ENCODE data around the gene TMEM143.

TMEM143 gene

DNA sequence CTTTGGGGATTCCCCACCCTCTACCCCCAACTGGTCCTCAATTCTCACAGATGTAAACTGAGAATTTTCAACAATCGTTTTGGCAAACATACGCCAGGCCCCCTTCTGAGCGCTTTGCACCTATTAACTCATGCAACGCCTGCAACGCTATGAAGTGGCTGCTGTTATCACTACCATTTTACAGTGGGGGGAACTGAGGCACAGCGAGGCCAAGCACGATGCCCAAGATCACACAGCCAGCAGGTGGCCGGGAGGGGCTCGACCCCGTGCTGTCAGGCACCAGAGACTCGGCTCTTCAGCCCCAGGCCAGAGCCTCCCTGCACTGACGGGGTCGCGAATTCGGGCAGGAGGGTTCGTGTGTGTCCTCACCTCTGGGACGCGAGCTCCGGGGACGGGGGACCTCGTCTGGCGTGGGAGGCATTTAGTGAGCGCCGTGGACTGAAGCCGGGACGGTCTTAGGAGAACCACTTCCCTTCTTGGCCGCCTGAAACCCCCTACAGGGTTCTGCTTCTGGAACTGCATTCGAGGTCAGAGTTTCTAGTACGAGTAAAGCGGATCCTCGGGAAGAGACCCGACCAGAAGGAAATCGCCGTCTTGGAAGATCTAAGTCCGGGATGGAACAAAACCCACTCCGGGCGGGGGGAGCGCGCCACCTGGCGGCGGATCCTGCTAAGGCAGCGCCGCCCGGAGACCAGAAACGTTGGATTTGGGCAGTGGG lies 72.8 kb downstream of the TMEM143 start:
- Histone ChIP-seq H3K9ac (ENCODE audit: low read length) (peak overlapping the region; percentile 19), H3K4me1 (ENCODE audit: control insufficient read depth, insufficient read depth, low read length) (peaks cover 6% of the 10 kb centered on the region), H3K36me3 (ENCODE audit: control insufficient read depth, insufficient read depth, low read length) (no peaks in the 10 kb centered on the region), H3K9me3 (ENCODE audit: control insufficient read depth, low read length) (no peaks in the 10 kb centered on the region), H3K4me3 (ENCODE audit: low read length) (peak overlapping the region; percentile 5), H3K27me3 (ENCODE audit: control insufficient read depth, insufficient read depth, low read length) (peaks cover 5% of the 10 kb centered on the region)

DNA sequence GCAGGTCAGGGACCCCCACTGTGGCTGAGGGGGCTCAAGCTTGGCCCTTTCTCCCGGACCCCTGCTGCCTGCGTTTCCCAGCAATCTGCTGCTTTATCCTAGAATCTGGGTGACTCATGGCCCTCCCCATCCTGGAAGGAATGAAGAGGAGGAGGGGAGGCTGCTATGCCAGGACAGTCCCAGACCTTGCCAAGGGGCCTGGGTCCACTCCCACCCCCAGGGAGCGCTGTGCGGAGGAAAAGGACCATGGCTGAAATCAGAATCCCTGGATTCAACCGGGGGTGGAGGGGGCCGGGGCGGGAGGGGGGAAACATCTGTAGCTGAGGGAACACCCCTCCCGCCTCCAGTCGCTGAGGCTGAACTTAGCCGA lies 73.4 kb downstream of the TMEM143 start:
- no peak overlapping the region for H3K9ac ChIP-seq (ENCODE audit: low read length)
- no peaks in the 10 kb centered on the region for H3K9me3 ChIP-seq (ENCODE audit: control insufficient read depth, low read length)
- peaks cover 6% of the 10 kb centered on the region for H3K4me1 ChIP-seq (ENCODE audit: control insufficient read depth, insufficient read depth, low read length)
- H3K36me3 ChIP-seq (ENCODE audit: control insufficient read depth, insufficient read depth, low read length): no peaks in the 10 kb centered on the region
- no peak overlapping the region for H3K4me3 ChIP-seq (ENCODE audit: low read length)
- peaks cover 5% of the 10 kb centered on the region for H3K27me3 ChIP-seq (ENCODE audit: control insufficient read depth, insufficient read depth, low read length)

DNA sequence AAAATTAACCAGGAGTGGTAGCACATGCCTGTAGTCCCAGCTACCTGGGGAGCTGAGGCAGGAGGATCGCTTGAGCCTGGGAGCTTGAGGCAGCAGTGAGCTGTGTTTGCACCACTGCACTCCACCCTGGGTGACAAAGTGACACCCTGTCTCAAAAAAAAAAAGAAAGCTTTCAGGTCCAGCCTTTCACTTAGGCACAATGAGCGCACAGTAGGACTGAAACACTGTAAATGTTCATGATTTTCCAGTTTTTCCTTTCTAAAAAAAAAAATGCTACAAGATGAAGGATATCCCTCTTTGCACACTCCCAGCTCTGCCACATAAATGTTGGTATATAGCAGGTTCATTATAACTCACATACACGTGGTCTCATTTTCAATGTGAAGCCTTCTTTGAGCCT lies 76.0 kb downstream of the TMEM143 start:
- Histone ChIP-seq H3K9me3 (ENCODE audit: control insufficient read depth, low read length) (no peaks in the 10 kb centered on the region), H3K27me3 (ENCODE audit: control insufficient read depth, insufficient read depth, low read length) (peaks cover 5% of the 10 kb centered on the region), H3K4me1 (ENCODE audit: control insufficient read depth, insufficient read depth, low read length) (peaks cover 6% of the 10 kb centered on the region), H3K4me3 (ENCODE audit: low read length) (no peak overlapping the region), H3K36me3 (ENCODE audit: control insufficient read depth, insufficient read depth, low read length) (no peaks in the 10 kb centered on the region), H3K9ac (ENCODE audit: low read length) (no peak overlapping the region)

DNA sequence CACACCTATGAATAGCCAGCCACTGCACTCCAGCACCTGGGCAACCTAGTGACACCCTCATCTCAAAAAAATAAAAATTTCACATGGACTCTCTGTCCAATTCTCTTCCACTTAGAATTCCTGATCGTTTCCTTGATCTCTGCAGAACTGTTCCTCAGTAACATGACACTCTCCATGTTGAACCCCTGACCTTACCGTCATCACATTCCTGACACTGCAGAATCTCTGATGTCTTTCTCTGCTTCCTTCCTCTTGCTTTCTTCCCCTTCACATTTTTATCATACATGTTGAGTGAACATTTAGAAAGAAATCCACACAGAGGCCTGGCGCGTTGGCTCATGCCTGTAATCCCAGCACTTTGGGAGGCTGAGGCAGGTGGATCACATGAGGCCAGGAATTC lies 78.8 kb downstream of the TMEM143 start:
- Histone ChIP-seq H3K4me1 (ENCODE audit: control insufficient read depth, insufficient read depth, low read length) (no peaks in the 10 kb centered on the region), H3K27me3 (ENCODE audit: control insufficient read depth, insufficient read depth, low read length) (no peaks in the 10 kb centered on the region), H3K4me3 (ENCODE audit: low read length) (no peak overlapping the region), H3K36me3 (ENCODE audit: control insufficient read depth, insufficient read depth, low read length) (no peaks in the 10 kb centered on the region), H3K9me3 (ENCODE audit: control insufficient read depth, low read length) (no peaks in the 10 kb centered on the region), H3K9ac (ENCODE audit: low read length) (no peak overlapping the region)

DNA sequence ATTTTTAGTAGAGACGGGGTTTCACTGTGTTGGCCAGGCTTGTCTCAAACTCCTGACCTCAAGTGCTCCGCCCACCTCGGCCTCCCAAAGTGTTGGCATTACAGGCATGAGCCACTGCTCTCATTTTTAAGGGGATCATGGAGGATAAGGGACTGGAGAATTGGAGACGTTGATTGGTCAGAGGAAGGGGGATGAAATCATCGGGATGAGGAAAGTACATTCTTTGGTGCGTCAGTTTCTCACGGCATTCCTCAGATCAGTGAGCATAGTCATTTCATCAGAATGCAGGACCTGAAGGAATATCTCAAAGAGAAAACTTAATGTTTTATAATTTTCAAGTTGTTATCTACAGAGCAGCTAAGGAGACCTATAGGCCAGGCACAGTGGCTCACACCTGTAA lies 79.8 kb downstream of the TMEM143 start:
- no peaks in the 10 kb centered on the region for H3K9me3 ChIP-seq (ENCODE audit: control insufficient read depth, low read length)
- H3K4me3 ChIP-seq (ENCODE audit: low read length): no peak overlapping the region
- H3K27me3 ChIP-seq (ENCODE audit: control insufficient read depth, insufficient read depth, low read length): no peaks in the 10 kb centered on the region
- no peak overlapping the region for H3K9ac ChIP-seq (ENCODE audit: low read length)
- no peaks in the 10 kb centered on the region for H3K36me3 ChIP-seq (ENCODE audit: control insufficient read depth, insufficient read depth, low read length)
- H3K4me1 ChIP-seq (ENCODE audit: control insufficient read depth, insufficient read depth, low read length): no peaks in the 10 kb centered on the region
